IMR-90 (cell line): ENCODE data around the gene DCTN2. TPM values are rescaled to one million over a fixed set of nuclear protein-coding genes. Genes with fewer than 3 reads are reported as not detected.

Experiments
- ATAC-seq: fragments of 200-7000 bp; cut with Tn5 transposase; 2 replicates; pipeline ENCODE4 v1.9.1; 2020; ENCODE audit warnings: low read depth, mild to moderate bottlenecking, moderate library complexity
- BruUV-seq: library from RNA; stranded (reverse); fragments of 400-500 nt; replicated peaks from 2 replicates; lab custom pipeline; 2021; lab: Mats Ljungman, UMichigan
- CTCF ChIA-PET: fragments of 300-600 bp; formaldehyde crosslinking; extraction: SDS; loops from one replicate; lab custom pipeline; 2021; ENCODE audit warnings: antibody characterized with exemption; lab: Yijun Ruan, JAX
- POLR2A ChIA-PET: fragments of 300-600 bp; sonication (Branson Sonifier 250); formaldehyde crosslinking; loops from one replicate; lab custom pipeline; 2022; ENCODE audit warnings: antibody characterized with exemption; ENCODE audit not compliant: unreplicated experiment; lab: Charles Lee
- DNase-seq: peaks from one replicate; pipeline ENCODE4 v3.0.0; 2013
- H2AFZ ChIP-seq: replicated peaks from 2 replicates; pipeline ENCODE3; 2013; ENCODE audit warnings: low read length, mild to moderate bottlenecking; ENCODE audit not compliant: poor library complexity
- H2AK5ac ChIP-seq: 2 replicates; pipeline ENCODE4 v1.6.1; 2013; ENCODE audit warnings: low read depth, low read length, inconsistent platforms
- H2AK9ac ChIP-seq: replicated peaks from 2 replicates; pipeline ENCODE3; 2013; ENCODE audit warnings: mild to moderate bottlenecking, low read depth, low read length, moderate library complexity; ENCODE audit not compliant: poor library complexity
- H2BK120ac ChIP-seq: 2 replicates; pipeline ENCODE4 v1.6.1; 2013; ENCODE audit warnings: low read depth, low read length, inconsistent platforms
- H2BK15ac ChIP-seq: 3 replicates; pipeline ENCODE4 v1.6.1; 2013; ENCODE audit warnings: low read depth, low read length, inconsistent platforms
- H2BK20ac ChIP-seq: 2 replicates; pipeline ENCODE4 v1.6.1; 2013; ENCODE audit warnings: low read depth, mild to moderate bottlenecking, inconsistent platforms, low read length, moderate library complexity
- H2BK5ac ChIP-seq: 2 replicates; pipeline ENCODE4 v1.6.1; 2013; ENCODE audit warnings: mild to moderate bottlenecking, low read depth, low read length, inconsistent platforms; ENCODE audit not compliant: poor library complexity, severe bottlenecking
- H3K14ac ChIP-seq: replicated peaks from 2 replicates; pipeline ENCODE4 v1.6.1; 2013; ENCODE audit warnings: low read depth, low read length, inconsistent platforms
- H3K18ac ChIP-seq: 2 replicates; pipeline ENCODE4 v1.6.1; 2013; ENCODE audit warnings: low read depth, low read length, control low read depth
- H3K23ac ChIP-seq: 2 replicates; pipeline ENCODE4 v1.6.1; 2013; ENCODE audit warnings: low read depth, low read length, inconsistent platforms
- H3K27ac ChIP-seq: 2 replicates; pipeline ENCODE4 v1.5.1; 2013; ENCODE audit warnings: mild to moderate bottlenecking, control low read depth, low read length; ENCODE audit not compliant: insufficient read depth
- H3K27me3 ChIP-seq: 2 replicates; pipeline ENCODE4 v1.6.1; 2013; ENCODE audit warnings: low read length; ENCODE audit not compliant: control insufficient read depth, insufficient read depth
- H3K36me3 ChIP-seq: 2 replicates; pipeline ENCODE4 v1.6.1; 2013; ENCODE audit warnings: low read length, mixed read lengths; ENCODE audit not compliant: control insufficient read depth, insufficient read depth
- H3K4ac ChIP-seq: 2 replicates; pipeline ENCODE4 v1.6.1; 2013; ENCODE audit warnings: low read depth, low read length, inconsistent platforms
- H3K4me1 ChIP-seq: 2 replicates; pipeline ENCODE4 v1.6.1; 2013; ENCODE audit warnings: low read length, mixed read lengths; ENCODE audit not compliant: control insufficient read depth, insufficient read depth
- H3K4me2 ChIP-seq: 2 replicates; pipeline ENCODE4 v1.6.1; 2013; ENCODE audit warnings: low read depth, mild to moderate bottlenecking, control low read depth, low read length, moderate library complexity
- H3K4me3 ChIP-seq: 2 replicates; pipeline ENCODE4 v1.5.1; 2013; ENCODE audit warnings: low read depth, mild to moderate bottlenecking, control low read depth, low read length, moderate library complexity; ENCODE audit not compliant: insufficient read depth
- H3K56ac ChIP-seq: 2 replicates; pipeline ENCODE4 v1.6.1; 2013; ENCODE audit warnings: low read length, inconsistent platforms; ENCODE audit not compliant: insufficient read depth; ENCODE audit errors: extremely low read depth
- H3K79me1 ChIP-seq, 2 experiments: 2 replicates each; pipeline ENCODE4 v1.6.1; 2013; ENCODE audit warnings: low read length in 2 of 2, inconsistent platforms in 1 of 2, low read depth in 1 of 2
- H3K9ac ChIP-seq: 2 replicates; pipeline ENCODE4 v1.6.1; 2013; ENCODE audit warnings: low read depth, low read length, control low read depth
- H3K9me1 ChIP-seq: 2 replicates; pipeline ENCODE4 v1.6.1; 2013; ENCODE audit warnings: low read length, inconsistent platforms; ENCODE audit not compliant: insufficient read depth
- H3K9me3 ChIP-seq: 2 replicates; pipeline ENCODE4 v1.6.1; 2013; ENCODE audit warnings: low read length; ENCODE audit not compliant: control insufficient read depth, insufficient read depth
- H4K20me1 ChIP-seq: 2 replicates; pipeline ENCODE4 v1.6.1; 2013; ENCODE audit warnings: low read length, inconsistent platforms; ENCODE audit not compliant: insufficient read depth
- H4K5ac ChIP-seq: 2 replicates; pipeline ENCODE4 v1.6.1; 2013; ENCODE audit warnings: mild to moderate bottlenecking, low read depth, low read length, control low read depth
- H4K8ac ChIP-seq, 2 experiments: 2 replicates each; pipeline ENCODE4 v1.6.1; 2013; ENCODE audit warnings: low read depth in 2 of 2, low read length in 2 of 2, control low read depth in 1 of 2, inconsistent platforms in 1 of 2
- H4K91ac ChIP-seq: 2 replicates; pipeline ENCODE4 v1.6.1; 2013; ENCODE audit warnings: low read depth, low read length, inconsistent platforms; ENCODE audit not compliant: insufficient read depth
- BHLHE40 ChIP-seq: fragments of 150-350 bp; IDR thresholded peaks from 2 replicates; pipeline ENCODE4 v1.6.1; 2016; ENCODE audit warnings: mild to moderate bottlenecking, low read depth, low read length
- CEBPB ChIP-seq: IDR thresholded peaks from 2 replicates; pipeline ENCODE4 v1.6.1; 2012; ENCODE audit warnings: low read depth, low read length, improper control_type of control experiment
- CHD1 ChIP-seq: IDR thresholded peaks from 2 replicates; pipeline ENCODE4 v1.6.1; 2012; ENCODE audit warnings: low read depth, low read length, improper control_type of control experiment
- ELK1 ChIP-seq: fragments of 150-350 bp; IDR thresholded peaks from 2 replicates; pipeline ENCODE4 v1.6.1; 2016; ENCODE audit warnings: low read depth, mild to moderate bottlenecking, low read length, moderate library complexity, borderline replicate concordance
- FOS ChIP-seq: fragments of 150-350 bp; IDR thresholded peaks from 2 replicates; pipeline ENCODE4 v1.6.1; 2016; ENCODE audit warnings: low read depth, low read length
- MAFK ChIP-seq: IDR thresholded peaks from 2 replicates; pipeline ENCODE4 v1.6.1; 2012; ENCODE audit warnings: low read depth, low read length, improper control_type of control experiment
- MAZ ChIP-seq: IDR thresholded peaks from 2 replicates; pipeline ENCODE4 v1.6.1; 2012; ENCODE audit warnings: low read depth, mild to moderate bottlenecking, low read length, improper control_type of control experiment, moderate library complexity, borderline replicate concordance
- MXI1 ChIP-seq: IDR thresholded peaks from 2 replicates; pipeline ENCODE4 v1.6.1; 2012; ENCODE audit warnings: low read depth, mild to moderate bottlenecking, low read length, moderate library complexity, borderline replicate concordance
- NFE2L2 ChIP-seq: fragments of 150-350 bp; IDR thresholded peaks from 2 replicates; pipeline ENCODE4 v1.6.1; 2016; ENCODE audit warnings: low read depth, mild to moderate bottlenecking, low read length
- POLR2A ChIP-seq: IDR thresholded peaks from 2 replicates; pipeline ENCODE4 v1.6.1; 2012; ENCODE audit warnings: mild to moderate bottlenecking, low read depth, low read length
- RAD21 ChIP-seq: IDR thresholded peaks from 2 replicates; pipeline ENCODE4 v1.6.1; 2012; ENCODE audit warnings: low read length, improper control_type of control experiment
- RCOR1 ChIP-seq: IDR thresholded peaks from 2 replicates; pipeline ENCODE4 v1.6.1; 2012; ENCODE audit warnings: mild to moderate bottlenecking, low read length, improper control_type of control experiment; ENCODE audit not compliant: insufficient replicate concordance
- RFX5 ChIP-seq: IDR thresholded peaks from 2 replicates; pipeline ENCODE4 v1.8.0; 2012; ENCODE audit warnings: low read depth, mild to moderate bottlenecking, low read length, moderate library complexity
- SMC3 ChIP-seq: fragments of 150-350 bp; IDR thresholded peaks from 2 replicates; pipeline ENCODE4 v1.6.1; 2016; ENCODE audit warnings: low read depth, mild to moderate bottlenecking, antibody characterized with exemption, low read length, moderate library complexity
- USF2 ChIP-seq: fragments of 150-350 bp; IDR thresholded peaks from 2 replicates; pipeline ENCODE4 v1.6.1; 2017; ENCODE audit warnings: mild to moderate bottlenecking, antibody characterized with exemption, low read length, low read depth
- WGBS, 2 experiments: methylation state at CpG; one replicate each; pipeline versions ENCODE4 v1.1.5 to v1.1.7; 2013; ENCODE audit warnings: missing lambda C conversion rate in 2 of 2; ENCODE audit not compliant: insufficient read length in 1 of 2; ENCODE audit errors: extremely low coverage in 2 of 2; 5-methylcytosine and 5-hydroxymethylcytosine counted together
- dilution Hi-C: fragments of 300-500 bp; cut with HindIII; formaldehyde crosslinking; loops from one replicate; pipeline ENCODE4 v1.14.3; 2018; ENCODE audit warnings: low sequenced_read_pairs; ENCODE audit not compliant: unreplicated experiment
- in situ Hi-C: fragments of 300-500 bp; cut with MboI; formaldehyde crosslinking; loops from 3 replicates; pipeline ENCODE4 v1.14.3; 2019; ENCODE audit warnings: low sequenced_read_pairs, inconsistent platforms, mixed read lengths
- intact Hi-C: fragments of 100-400 bp; cut with micrococcal nuclease; formaldehyde crosslinking; loops from 2 replicates; pipeline ENCODE4 v1.10.0; 2022
- polyA plus RNA-seq, 3 experiments: library from polyadenylated mRNA; depleted of rRNA; stranded (reverse); fragments of >200 nt; gene quantifications; 2 replicates each; pipeline ENCODE4 v1.2.3, GENCODE V29; 2012; ENCODE audit warnings: low replicate concordance in 1 of 3
- total RNA-seq: library from RNA; depleted of rRNA; stranded (reverse); fragments of >200 nt; gene quantifications from 2 replicates; pipeline ENCODE4 v1.2.3, GENCODE V29; 2012
- TF ChIP-seq, protein P1 (sequence below): conservative IDR thresholded peaks from 2 replicates; pipeline ENCODE4 v1.5.1; 2012; ENCODE audit warnings: mild to moderate bottlenecking, low read depth, low read length, improper control_type of control experiment

The DCTN2 gene
- total and polyA plus RNA-seq, 2 of the 4 experiments (the other 2 are of a cell fraction) = 125 to 130 TPM

- Histone ChIP-seq H3K9ac (no peak overlapping the region), H3K79me1 (peaks cover 0 to 5% of the 10 kb centered on the region in 2 experiments; a peak in 1 of 4 replicates), H3K9me3 (no peaks in the 10 kb centered on the region), H2AK5ac (no peak overlapping the region), H3K18ac (no peak overlapping the region), H3K4ac (no peak overlapping the region), H2BK120ac (no peak overlapping the region), H3K4me3 (no peak overlapping the region), H3K4me2 (no peak overlapping the region), H3K36me3 (no peaks in the 10 kb centered on the region), H2BK15ac (no peak overlapping the region), H3K4me1 (peaks cover 3% of the 10 kb centered on the region), H3K56ac (no peak overlapping the region), H4K91ac (no peak overlapping the region), H3K14ac (no peak overlapping the region), H2BK5ac (no peak overlapping the region), H4K8ac (no peak overlapping the region), H3K9me1 (peaks cover 7% of the 10 kb centered on the region; the same call in 1 of the 2 replicates), H3K27ac (no peak overlapping the region), H2AFZ (no peak overlapping the region), H3K27me3 (peaks cover 46% of the 10 kb centered on the region), H2AK9ac (no peak overlapping the region), H3K23ac (no peak overlapping the region), H4K5ac (no peak overlapping the region), H4K20me1 (no peaks in the 10 kb centered on the region), H2BK20ac (no peak overlapping the region)
- in situ Hi-C loops = no loop called here
- BruUV-seq = no TSS peak
- TF ChIP-seq RCOR1 (no peak), RAD21 (no peak), NFE2L2 (no peak), FOS (no peak), USF2 (no peak), ELK1 (no peak), CHD1 (no peak), MAFK (no peak), POLR2A (no peak), BHLHE40 (no peak), CEBPB (no peak), SMC3 (no peak), RFX5 (no peak), MAZ (no peak), MXI1 (no peak)
- TF ChIP-seq, protein P1, sequence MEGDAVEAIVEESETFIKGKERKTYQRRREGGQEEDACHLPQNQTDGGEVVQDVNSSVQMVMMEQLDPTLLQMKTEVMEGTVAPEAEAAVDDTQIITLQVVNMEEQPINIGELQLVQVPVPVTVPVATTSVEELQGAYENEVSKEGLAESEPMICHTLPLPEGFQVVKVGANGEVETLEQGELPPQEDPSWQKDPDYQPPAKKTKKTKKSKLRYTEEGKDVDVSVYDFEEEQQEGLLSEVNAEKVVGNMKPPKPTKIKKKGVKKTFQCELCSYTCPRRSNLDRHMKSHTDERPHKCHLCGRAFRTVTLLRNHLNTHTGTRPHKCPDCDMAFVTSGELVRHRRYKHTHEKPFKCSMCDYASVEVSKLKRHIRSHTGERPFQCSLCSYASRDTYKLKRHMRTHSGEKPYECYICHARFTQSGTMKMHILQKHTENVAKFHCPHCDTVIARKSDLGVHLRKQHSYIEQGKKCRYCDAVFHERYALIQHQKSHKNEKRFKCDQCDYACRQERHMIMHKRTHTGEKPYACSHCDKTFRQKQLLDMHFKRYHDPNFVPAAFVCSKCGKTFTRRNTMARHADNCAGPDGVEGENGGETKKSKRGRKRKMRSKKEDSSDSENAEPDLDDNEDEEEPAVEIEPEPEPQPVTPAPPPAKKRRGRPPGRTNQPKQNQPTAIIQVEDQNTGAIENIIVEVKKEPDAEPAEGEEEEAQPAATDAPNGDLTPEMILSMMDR = no peak
- POLR2A ChIA-PET = no interaction called here
- no peak for ATAC-seq
- intact Hi-C loops = no loop called here
- dilution Hi-C loops = loop anchor here (25.0 kb wide), 1 partner anchor 111 kb away; no protein-coding TSS in a partner anchor
- CTCF ChIA-PET = no interaction called here
- no CpG with 5 or more reads among the region's 3 CpGs for WGBS, 2 experiments
- no peak for DNase-seq
Measured at GRCh38 chr12:57551637-57552305, 4.8 kb upstream of the DCTN2 start.
